Measurements from ENCODE around the gene DNAJC12. TPM values are rescaled to one million over a fixed set of nuclear protein-coding genes. Genes with fewer than 3 reads are reported as not detected.
A peak's percentile ranks its signal among the peaks of the same experiment; 100 is the strongest.

Gene DNAJC12
- total RNA-seq, 1 donor from 2014 or later: 0.17 TPM

GRCh38 chr10:67793313-67793712, 44.7 kb downstream of the DNAJC12 start:
- no peak for DNase-seq (ENCODE audit: low read depth)
- TF ChIP-seq, protein P1, sequence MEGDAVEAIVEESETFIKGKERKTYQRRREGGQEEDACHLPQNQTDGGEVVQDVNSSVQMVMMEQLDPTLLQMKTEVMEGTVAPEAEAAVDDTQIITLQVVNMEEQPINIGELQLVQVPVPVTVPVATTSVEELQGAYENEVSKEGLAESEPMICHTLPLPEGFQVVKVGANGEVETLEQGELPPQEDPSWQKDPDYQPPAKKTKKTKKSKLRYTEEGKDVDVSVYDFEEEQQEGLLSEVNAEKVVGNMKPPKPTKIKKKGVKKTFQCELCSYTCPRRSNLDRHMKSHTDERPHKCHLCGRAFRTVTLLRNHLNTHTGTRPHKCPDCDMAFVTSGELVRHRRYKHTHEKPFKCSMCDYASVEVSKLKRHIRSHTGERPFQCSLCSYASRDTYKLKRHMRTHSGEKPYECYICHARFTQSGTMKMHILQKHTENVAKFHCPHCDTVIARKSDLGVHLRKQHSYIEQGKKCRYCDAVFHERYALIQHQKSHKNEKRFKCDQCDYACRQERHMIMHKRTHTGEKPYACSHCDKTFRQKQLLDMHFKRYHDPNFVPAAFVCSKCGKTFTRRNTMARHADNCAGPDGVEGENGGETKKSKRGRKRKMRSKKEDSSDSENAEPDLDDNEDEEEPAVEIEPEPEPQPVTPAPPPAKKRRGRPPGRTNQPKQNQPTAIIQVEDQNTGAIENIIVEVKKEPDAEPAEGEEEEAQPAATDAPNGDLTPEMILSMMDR (conservative IDR thresholded peaks at IDR 0.05; ENCODE audit: low read depth, low read length): no peak
- H3K4me3 ChIP-seq (ENCODE audit: low read depth, low read length): no peak overlapping the region

DNA sequence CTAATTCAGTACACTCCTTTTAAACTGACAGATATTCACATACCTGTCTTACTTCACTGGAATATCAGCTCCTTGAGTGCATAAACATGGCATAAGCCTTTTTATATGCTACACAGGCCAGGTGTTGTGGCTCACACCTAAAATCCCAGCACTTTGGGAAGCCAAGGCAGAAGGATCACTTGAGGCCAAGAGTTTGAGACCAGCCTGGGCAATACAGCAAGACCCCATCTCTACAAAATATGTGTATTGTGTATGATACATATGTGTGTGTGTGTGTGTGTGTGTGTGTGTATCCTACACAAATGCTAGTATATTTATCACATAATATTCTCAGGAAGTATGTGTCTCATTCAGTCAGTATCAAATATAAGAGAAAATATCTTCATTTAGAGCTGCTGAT, 45.3 kb downstream of the DNAJC12 start:
- TF ChIP-seq, protein P1 (conservative IDR thresholded peaks at IDR 0.05; ENCODE audit: low read depth, low read length): no peak
- no peak for DNase-seq (ENCODE audit: low read depth)
- no peak overlapping the region for H3K4me3 ChIP-seq (ENCODE audit: low read depth, low read length)

- no peak overlapping the region for H3K4me3 ChIP-seq (ENCODE audit: low read depth, low read length)
- TF ChIP-seq, protein P1 (conservative IDR thresholded peaks at IDR 0.05; ENCODE audit: low read depth, low read length): no peak
- DNase-seq (ENCODE audit: low read depth): no peak
Observed at GRCh38 chr10:67790534-67791408, 47.2 kb downstream of the DNAJC12 start.

- DNase-seq (ENCODE audit: low read depth): no peak
- no peak overlapping the region for H3K4me3 ChIP-seq (ENCODE audit: low read depth, low read length)
- TF ChIP-seq, protein P1 (conservative IDR thresholded peaks at IDR 0.05; ENCODE audit: low read depth, low read length): no peak
Observed at GRCh38 chr10:67789769-67790168, 48.2 kb downstream of the DNAJC12 start.

DNA sequence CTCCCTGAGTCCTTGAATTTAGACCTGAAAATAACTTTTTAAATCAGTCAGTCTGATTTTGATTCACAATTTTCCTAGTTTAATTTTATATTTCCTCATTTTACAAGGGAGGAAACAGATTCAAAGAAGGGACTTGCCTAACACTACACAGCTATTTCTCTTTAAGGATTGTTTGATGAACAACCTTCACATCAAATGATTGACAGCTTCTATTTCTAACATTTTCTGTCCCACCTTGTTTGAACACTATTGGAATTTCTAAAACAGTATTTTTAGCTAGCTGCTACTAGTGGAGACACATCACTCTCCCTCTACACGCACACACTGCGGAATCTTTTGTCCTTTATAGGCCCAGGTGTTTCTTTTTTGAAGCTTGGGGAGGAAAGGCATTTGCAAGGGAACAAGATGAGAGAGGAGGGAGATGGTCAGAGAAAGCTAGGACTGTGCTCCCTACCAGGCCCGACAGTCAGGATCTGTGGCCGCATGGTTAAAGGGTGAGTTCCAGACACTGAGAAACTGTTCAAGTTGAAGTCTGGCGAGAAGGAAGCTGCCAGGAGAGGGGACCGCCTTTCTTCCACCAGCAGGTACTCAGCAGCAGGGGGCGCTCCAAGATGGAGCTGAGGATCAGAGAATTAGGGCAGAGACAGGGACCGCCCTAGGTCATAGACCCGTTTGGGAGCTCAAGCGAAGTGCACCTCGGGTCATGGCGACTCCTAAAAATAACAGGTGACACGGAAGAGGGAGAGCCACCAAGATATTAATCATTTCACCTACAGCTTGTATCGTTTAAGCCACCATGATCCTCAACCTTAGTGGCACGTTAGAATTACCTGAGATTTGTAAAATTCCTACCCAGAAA, 49.7 kb downstream of the DNAJC12 start:
- H3K4me3 ChIP-seq (ENCODE audit: low read depth, low read length): no peak overlapping the region
- TF ChIP-seq, protein P1 (conservative IDR thresholded peaks at IDR 0.05; ENCODE audit: low read depth, low read length): peak; percentile 87
- no peak for DNase-seq (ENCODE audit: low read depth)

DNA sequence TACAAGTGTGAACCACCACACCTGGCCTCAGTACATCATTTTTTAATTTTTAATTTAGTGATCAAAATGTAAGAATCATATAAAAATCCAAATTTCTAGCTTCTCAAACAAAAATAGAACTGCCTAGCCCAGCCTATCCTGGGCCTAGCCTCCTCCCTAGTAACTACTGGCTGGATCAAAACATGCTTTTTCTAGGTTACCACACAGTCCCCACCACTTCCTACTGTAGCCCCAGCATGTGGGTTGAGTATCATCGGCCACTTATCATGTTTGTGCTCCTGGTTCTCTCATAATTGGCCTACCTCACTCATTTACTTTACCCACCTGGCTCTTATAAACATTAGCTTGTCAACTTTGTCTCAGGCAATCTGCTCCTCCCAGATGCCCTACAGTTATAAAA, 52.9 kb downstream of the DNAJC12 start:
- no peak for DNase-seq (ENCODE audit: low read depth)
- TF ChIP-seq, protein P1 (conservative IDR thresholded peaks at IDR 0.05; ENCODE audit: low read depth, low read length): no peak
- no peak overlapping the region for H3K4me3 ChIP-seq (ENCODE audit: low read depth, low read length)
